ENCODE results near the gene F10. TPM values are rescaled to one million over a fixed set of nuclear protein-coding genes. Genes with fewer than 3 reads are reported as not detected.

Gene F10
- total and polyA plus RNA-seq, 5 donors, result 29.8 to 44.9 (median 37.1) TPM

DNA sequence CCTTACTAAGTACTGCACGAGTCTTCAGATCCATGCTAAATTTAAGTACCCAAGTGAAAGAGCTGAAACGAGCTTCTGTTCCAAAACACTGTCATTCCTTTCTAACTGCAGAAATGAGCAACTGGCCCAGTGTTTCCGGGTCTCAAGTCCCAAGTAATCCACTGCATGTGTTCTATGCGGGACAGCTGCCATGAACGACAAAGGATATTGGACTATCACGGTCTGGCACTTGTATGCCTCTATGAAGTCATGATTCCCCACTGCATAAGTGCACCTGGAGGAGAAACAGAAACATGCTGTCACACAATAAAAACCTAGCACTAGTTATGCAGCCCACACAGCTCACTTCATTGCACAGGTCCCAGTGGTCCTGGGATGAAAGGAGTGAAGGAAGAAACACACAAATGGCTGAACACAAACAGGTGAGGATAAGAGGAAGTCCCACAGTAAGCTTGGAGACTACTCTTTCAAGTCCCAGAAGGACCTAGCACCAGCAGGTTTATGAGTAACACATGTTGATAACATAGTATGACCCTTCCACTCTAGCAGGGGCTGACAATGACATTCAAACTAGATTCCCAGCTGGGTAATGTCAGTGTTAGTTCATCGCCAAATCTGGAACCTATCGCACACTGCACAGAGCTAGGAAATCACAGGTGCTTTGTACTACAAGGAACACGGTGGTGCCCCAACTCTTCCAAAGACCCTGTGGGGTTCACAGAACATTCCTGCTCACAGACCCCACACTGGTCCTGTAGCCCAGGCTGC, 74.6 kb downstream of the F10 start:
- WGBS, result 82% methylated on average over 9 of the region's 9 CpGs
- no peak overlapping the region for H3K4me3 ChIP-seq (ENCODE audit: low read length)
- intact Hi-C loops (cut with DNase I), result no loop called here
- ATAC-seq (no peak), DNase-seq (no peak)
- H3K27me3 ChIP-seq (ENCODE audit: control insufficient read depth, insufficient read depth), result no peaks in the 10 kb centered on the region
- no peaks in the 10 kb centered on the region for H3K4me1 ChIP-seq (ENCODE audit: control insufficient read depth, insufficient read depth, low read length)
- H3K27ac ChIP-seq (ENCODE audit: low read length), result no peak overlapping the region
- H3K9me3 ChIP-seq (ENCODE audit: control insufficient read depth, low read length), result no peaks in the 10 kb centered on the region

Other genes starting within 250 kb of the F10 start
- 10 to 100 TPM; 18.0 to 47.5 (median 27.4) TPM for gene MCF2L, start 153.6 kb upstream of the F10 start, total RNA-seq
- 33.2 TPM for gene MCF2L, start 153.6 kb upstream of the F10 start, polyA plus RNA-seq
- under 1 TPM; 0.24 to 0.64 (median 0.37) TPM for gene F7, start 17.0 kb upstream of the F10 start, total RNA-seq
- not detected for gene F7, start 17.0 kb upstream of the F10 start, polyA plus RNA-seq
- gene PROZ, start 35.8 kb downstream of the F10 start, total RNA-seq, result under 1 TPM in 1 of 4 donors, not detected in 3; 0.15 TPM
- 0.14 TPM for gene PROZ, start 35.8 kb downstream of the F10 start, polyA plus RNA-seq
- 10 to 100 TPM; 42.0 to 55.1 (median 47.1) TPM for gene PCID2, start 85.9 kb downstream of the F10 start, total RNA-seq
- gene PCID2, start 85.9 kb downstream of the F10 start, polyA plus RNA-seq, result 43.1 TPM
- 100 to 1,000 TPM in 2 of 4 donors, 10 to 100 TPM in 2; 82.5 to 113 (median 99.9) TPM for gene CUL4A, start 86.8 kb downstream of the F10 start, total RNA-seq
- gene CUL4A, start 86.8 kb downstream of the F10 start, polyA plus RNA-seq, result 53.1 TPM
- 100 to 1,000 TPM; 107 to 115 (median 111) TPM for gene LAMP1, start 174.4 kb downstream of the F10 start, total RNA-seq
- 70.1 TPM for gene LAMP1, start 174.4 kb downstream of the F10 start, polyA plus RNA-seq
- gene GRTP1, start 241.3 kb downstream of the F10 start, total RNA-seq, result 1 to 10 TPM; 1.4 to 2.3 (median 1.8) TPM
- 1.5 TPM for gene GRTP1, start 241.3 kb downstream of the F10 start, polyA plus RNA-seq